ENCODE results near the gene DTNB.

The DTNB gene

DNA sequence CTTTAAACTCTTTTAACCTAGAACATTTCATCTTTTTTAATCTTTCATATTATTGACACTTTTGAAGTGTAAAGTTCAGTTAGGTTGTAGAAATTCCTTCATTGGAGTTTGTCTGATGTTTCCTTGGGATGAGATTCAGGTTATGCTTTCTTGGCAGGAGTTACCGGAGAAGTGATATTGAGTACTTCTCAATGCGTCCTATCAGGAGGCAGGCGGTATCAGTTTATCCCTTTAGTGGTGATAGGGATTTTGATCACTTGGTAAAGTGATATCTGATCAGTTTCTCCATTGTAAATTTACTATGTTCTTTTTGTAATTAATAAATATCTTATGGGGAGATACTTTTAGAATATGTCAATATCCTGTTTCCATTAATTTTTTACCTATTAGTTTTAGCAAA, 78.4 kb downstream of the DTNB start:
- H3K4me3 ChIP-seq (ENCODE audit: low read length), result no peak overlapping the region
- no peaks in the 10 kb centered on the region for H3K36me3 ChIP-seq (ENCODE audit: control insufficient read depth, insufficient read depth, low read length)
- no peak overlapping the region for H3K27ac ChIP-seq (ENCODE audit: low read depth, low read length)
- no peaks in the 10 kb centered on the region for H3K4me1 ChIP-seq (ENCODE audit: control insufficient read depth, insufficient read depth, low read length)
- no peak overlapping the region for H3K9ac ChIP-seq (ENCODE audit: low read length)
- no peaks in the 10 kb centered on the region for H3K27me3 ChIP-seq (ENCODE audit: control insufficient read depth, insufficient read depth, low read length)

DNA sequence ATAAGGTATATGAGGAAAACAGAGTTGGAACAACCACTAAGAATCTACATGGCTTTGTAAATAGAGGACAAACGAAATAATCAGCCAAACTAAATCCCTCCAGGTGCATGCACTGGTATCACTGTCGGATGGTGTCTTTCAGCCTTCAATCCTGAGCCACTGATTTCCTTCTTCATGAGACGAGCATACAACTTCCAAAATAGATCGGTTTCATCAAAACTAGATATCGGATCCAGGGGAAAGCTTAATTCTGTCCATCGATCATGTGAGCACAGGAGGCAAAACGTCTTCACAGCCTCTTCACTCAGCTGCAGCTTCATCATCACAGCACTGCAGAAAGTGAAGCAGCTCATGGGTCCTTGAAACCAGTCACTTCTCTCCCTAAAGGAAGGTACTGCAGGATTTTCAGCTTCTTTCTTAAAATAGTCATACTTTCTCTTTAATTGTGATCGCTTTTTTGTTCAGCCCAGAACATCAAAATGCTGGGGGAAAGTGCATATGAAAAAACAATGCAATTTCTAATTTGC, 80.5 kb downstream of the DTNB start:
- no peak overlapping the region for H3K27ac ChIP-seq (ENCODE audit: low read depth, low read length)
- H3K27me3 ChIP-seq (ENCODE audit: control insufficient read depth, insufficient read depth, low read length), result no peaks in the 10 kb centered on the region
- no peaks in the 10 kb centered on the region for H3K4me1 ChIP-seq (ENCODE audit: control insufficient read depth, insufficient read depth, low read length)
- H3K4me3 ChIP-seq (ENCODE audit: low read length), result no peak overlapping the region
- H3K9ac ChIP-seq (ENCODE audit: low read length), result no peak overlapping the region
- H3K36me3 ChIP-seq (ENCODE audit: control insufficient read depth, insufficient read depth, low read length), result no peaks in the 10 kb centered on the region

DNA sequence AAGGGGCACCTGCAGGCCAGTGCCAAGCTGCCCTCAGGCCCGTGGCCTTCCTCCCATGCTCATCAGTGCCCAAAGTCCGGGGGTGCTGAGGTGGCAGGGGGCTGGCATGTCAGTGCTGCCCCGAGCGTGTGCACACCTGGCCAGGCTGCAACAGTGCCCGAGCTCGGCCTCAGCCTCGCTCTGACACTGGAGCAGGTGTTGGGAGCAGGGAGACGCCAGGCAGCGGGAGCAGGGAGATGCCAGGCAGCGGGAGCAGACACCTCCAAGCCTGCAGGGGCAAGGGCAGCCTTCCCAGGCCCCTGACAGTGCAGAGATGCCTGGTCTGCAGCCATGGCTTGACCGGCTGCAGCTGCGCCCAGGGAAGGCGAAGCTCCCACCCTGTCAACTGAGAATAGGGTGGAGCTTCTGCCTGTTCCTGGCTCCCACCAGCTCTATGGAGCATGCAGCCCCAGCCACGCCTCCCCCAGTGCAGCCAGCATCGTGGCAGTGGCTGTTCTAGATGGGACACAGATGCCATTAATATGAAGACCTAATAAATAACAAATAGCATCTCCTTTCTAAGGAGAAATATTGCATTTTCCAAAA, 82.4 kb downstream of the DTNB start:
- Histone ChIP-seq H3K4me1 (ENCODE audit: control insufficient read depth, insufficient read depth, low read length) (no peaks in the 10 kb centered on the region), H3K27ac (ENCODE audit: low read depth, low read length) (no peak overlapping the region), H3K9ac (ENCODE audit: low read length) (no peak overlapping the region), H3K4me3 (ENCODE audit: low read length) (no peak overlapping the region), H3K36me3 (ENCODE audit: control insufficient read depth, insufficient read depth, low read length) (no peaks in the 10 kb centered on the region), H3K27me3 (ENCODE audit: control insufficient read depth, insufficient read depth, low read length) (no peaks in the 10 kb centered on the region)

DNA sequence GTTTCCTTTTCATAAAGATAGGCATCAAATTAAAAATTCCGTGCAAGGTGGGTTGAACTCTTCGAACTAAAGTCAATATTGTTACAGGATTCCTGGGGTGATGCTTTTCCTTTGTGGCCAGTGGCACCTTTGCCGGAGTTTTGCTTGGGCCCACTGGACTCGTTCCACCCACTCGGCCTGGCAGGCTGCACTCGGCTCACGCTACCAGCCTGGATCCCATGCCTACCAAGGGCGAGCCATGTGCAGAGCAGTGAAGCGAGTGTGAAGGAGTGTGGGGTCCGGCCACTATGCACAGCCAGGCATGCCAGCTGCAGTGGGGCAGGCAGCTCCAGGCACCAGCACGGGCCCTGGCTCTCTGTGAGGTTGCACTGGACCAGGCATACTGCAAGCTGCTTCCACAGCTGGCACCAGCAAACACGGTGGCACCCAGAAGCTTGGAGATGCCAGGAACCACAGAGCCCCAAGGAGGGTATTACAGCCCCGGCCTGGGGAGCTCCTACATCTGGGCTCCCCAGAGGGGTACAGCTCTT, 83.6 kb downstream of the DTNB start:
- H3K36me3 ChIP-seq (ENCODE audit: control insufficient read depth, insufficient read depth, low read length), result no peaks in the 10 kb centered on the region
- H3K27ac ChIP-seq (ENCODE audit: low read depth, low read length), result no peak overlapping the region
- no peaks in the 10 kb centered on the region for H3K27me3 ChIP-seq (ENCODE audit: control insufficient read depth, insufficient read depth, low read length)
- H3K9ac ChIP-seq (ENCODE audit: low read length), result no peak overlapping the region
- no peaks in the 10 kb centered on the region for H3K4me1 ChIP-seq (ENCODE audit: control insufficient read depth, insufficient read depth, low read length)
- no peak overlapping the region for H3K4me3 ChIP-seq (ENCODE audit: low read length)

DNA sequence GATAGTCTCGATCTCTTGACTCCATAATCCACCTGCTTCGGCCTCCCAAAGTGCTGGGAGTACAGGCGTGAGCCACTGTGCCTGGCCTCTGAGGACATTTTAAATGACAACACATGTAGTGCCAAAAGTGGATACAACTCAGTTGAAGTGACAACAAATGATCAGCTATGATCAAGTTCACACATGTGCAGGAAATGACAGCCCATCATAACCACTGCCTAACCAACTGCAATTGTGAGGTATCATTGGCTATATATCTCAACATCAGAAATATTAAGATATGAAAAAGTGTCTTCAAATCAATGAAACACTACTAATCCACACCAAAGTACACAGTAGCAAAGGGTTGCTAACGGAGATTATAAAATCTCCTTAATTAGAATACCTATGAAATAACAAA, 84.8 kb downstream of the DTNB start:
- no peaks in the 10 kb centered on the region for H3K4me1 ChIP-seq (ENCODE audit: control insufficient read depth, insufficient read depth, low read length)
- no peak overlapping the region for H3K27ac ChIP-seq (ENCODE audit: low read depth, low read length)
- no peaks in the 10 kb centered on the region for H3K27me3 ChIP-seq (ENCODE audit: control insufficient read depth, insufficient read depth, low read length)
- H3K36me3 ChIP-seq (ENCODE audit: control insufficient read depth, insufficient read depth, low read length), result no peaks in the 10 kb centered on the region
- H3K4me3 ChIP-seq (ENCODE audit: low read length), result no peak overlapping the region
- no peak overlapping the region for H3K9ac ChIP-seq (ENCODE audit: low read length)

DNA sequence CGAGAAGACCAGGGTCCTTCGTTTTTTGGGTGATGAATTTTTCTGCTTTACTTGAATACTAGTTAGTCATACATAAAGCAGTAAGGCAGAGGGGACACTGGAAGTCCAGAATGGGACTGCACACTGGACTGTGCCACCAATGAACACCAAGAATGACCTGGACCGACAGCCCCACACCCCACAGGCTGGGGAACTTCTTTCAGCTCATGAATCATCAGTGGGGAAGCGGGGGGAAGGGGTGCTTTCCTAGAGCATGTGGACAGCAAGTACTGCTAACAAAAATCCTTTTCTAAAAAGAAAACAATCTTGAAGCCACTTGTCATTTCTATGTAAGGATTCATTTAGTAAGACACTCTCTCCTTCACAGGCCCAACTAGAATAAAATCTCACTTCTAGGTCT, 86.0 kb downstream of the DTNB start:
- Histone ChIP-seq H3K27ac (ENCODE audit: low read depth, low read length) (no peak overlapping the region), H3K36me3 (ENCODE audit: control insufficient read depth, insufficient read depth, low read length) (no peaks in the 10 kb centered on the region), H3K4me1 (ENCODE audit: control insufficient read depth, insufficient read depth, low read length) (no peaks in the 10 kb centered on the region), H3K27me3 (ENCODE audit: control insufficient read depth, insufficient read depth, low read length) (no peaks in the 10 kb centered on the region), H3K9ac (ENCODE audit: low read length) (no peak overlapping the region), H3K4me3 (ENCODE audit: low read length) (no peak overlapping the region)

DNA sequence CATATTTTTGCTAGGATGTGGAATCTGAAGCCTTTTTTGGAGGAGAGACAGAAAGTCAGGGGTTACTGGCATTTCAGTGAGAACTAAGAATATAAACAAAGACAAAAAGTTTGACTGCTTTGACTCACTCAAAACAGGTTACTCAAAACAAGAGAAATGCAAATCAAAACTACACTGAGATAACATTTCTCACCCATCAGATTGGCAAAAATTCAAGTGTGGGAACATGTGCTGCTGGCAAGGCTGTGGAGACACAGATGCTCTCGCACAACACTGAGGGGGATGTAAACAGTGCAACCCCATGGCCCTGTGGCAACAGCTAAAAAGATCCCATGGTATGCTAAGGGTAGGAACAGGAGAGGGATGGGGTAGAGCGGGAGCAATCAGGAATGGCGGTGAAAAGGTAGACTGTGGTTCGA, 86.6 kb downstream of the DTNB start:
- H3K4me3 ChIP-seq (ENCODE audit: low read length), result no peak overlapping the region
- no peak overlapping the region for H3K27ac ChIP-seq (ENCODE audit: low read depth, low read length)
- H3K4me1 ChIP-seq (ENCODE audit: control insufficient read depth, insufficient read depth, low read length), result no peaks in the 10 kb centered on the region
- H3K27me3 ChIP-seq (ENCODE audit: control insufficient read depth, insufficient read depth, low read length), result no peaks in the 10 kb centered on the region
- H3K36me3 ChIP-seq (ENCODE audit: control insufficient read depth, insufficient read depth, low read length), result no peaks in the 10 kb centered on the region
- no peak overlapping the region for H3K9ac ChIP-seq (ENCODE audit: low read length)

DNA sequence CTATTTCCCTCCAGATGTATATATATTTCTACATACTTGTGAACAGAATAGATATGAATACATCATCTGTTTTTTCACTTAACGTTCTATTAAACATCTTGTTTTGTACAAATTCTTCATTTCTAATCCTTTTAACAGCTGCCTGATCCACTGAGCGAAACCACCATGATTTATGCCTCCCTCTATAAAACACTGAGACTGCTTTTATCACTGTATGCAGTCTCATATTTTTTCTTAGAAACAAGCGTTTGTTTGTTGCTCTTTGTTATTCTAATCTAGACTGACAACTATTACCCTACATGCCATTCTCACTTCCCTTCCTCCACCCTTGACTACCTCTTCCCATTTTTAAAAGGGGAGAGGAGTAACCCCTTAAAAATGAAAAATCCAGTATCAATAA, 88.2 kb downstream of the DTNB start:
- Histone ChIP-seq H3K4me3 (ENCODE audit: low read length) (no peak overlapping the region), H3K36me3 (ENCODE audit: control insufficient read depth, insufficient read depth, low read length) (no peaks in the 10 kb centered on the region), H3K9ac (ENCODE audit: low read length) (no peak overlapping the region), H3K27ac (ENCODE audit: low read depth, low read length) (no peak overlapping the region), H3K27me3 (ENCODE audit: control insufficient read depth, insufficient read depth, low read length) (no peaks in the 10 kb centered on the region), H3K4me1 (ENCODE audit: control insufficient read depth, insufficient read depth, low read length) (no peaks in the 10 kb centered on the region)

DNA sequence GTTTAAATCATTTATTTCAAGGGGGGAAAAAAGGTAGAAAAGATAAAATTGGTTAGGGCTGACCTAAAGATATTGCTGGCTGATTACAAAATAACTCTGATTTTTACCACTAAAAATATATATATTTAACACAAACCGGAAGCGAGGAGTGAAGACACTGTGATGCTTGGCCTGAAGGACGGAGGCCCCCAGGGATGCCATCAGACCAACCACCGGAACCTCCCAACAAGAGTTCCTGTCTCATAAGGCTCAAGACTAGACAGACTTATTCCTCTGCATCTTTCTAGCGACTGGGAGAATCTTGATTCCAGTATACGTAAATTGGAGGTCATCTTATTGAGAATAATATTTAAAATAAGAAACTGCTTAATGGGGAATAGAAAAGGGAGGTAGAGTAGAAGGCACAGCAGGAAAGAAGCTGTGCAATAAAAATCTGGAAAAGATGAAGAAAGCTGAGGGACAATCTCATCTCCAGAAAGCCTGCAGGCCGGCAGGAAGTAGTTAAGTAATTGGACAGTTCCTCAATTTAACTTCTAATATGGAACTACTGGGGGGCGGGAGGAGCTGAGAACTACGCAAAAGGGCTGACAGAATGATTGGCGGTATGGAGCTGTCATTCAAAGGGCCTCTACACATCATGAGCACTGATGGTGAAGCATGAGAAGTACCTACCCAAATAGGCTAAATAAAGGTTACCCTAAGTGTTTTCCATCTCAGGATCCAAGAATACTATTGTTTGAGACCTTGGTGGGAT, 91.1 kb downstream of the DTNB start:
- H3K4me3 ChIP-seq (ENCODE audit: low read length), result no peak overlapping the region
- no peaks in the 10 kb centered on the region for H3K27me3 ChIP-seq (ENCODE audit: control insufficient read depth, insufficient read depth, low read length)
- H3K36me3 ChIP-seq (ENCODE audit: control insufficient read depth, insufficient read depth, low read length), result no peaks in the 10 kb centered on the region
- H3K27ac ChIP-seq (ENCODE audit: low read depth, low read length), result no peak overlapping the region
- H3K9ac ChIP-seq (ENCODE audit: low read length), result no peak overlapping the region
- no peaks in the 10 kb centered on the region for H3K4me1 ChIP-seq (ENCODE audit: control insufficient read depth, insufficient read depth, low read length)

DNA sequence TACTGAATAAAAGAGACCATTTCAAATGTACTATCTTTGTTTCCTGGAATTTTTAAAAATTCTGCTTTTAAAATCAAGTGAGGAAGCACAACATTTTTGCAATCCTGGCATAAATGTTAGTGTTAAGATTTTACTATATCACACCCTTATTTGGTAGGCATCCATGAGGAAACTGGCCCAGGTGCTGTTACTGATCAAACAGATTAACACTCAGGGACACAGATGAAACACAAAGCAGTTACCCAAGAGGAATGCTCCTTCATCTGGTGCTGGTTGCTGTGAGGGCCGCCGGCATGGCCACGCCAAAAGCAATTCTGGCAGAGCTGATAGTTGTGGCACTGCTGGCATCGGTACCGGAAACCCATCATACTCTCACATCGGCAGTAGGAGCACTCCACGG, 96.8 kb downstream of the DTNB start:
- H3K27ac ChIP-seq (ENCODE audit: low read depth, low read length), result no peak overlapping the region
- no peak overlapping the region for H3K4me3 ChIP-seq (ENCODE audit: low read length)
- H3K4me1 ChIP-seq (ENCODE audit: control insufficient read depth, insufficient read depth, low read length), result no peaks in the 10 kb centered on the region
- H3K27me3 ChIP-seq (ENCODE audit: control insufficient read depth, insufficient read depth, low read length), result no peaks in the 10 kb centered on the region
- H3K36me3 ChIP-seq (ENCODE audit: control insufficient read depth, insufficient read depth, low read length), result no peaks in the 10 kb centered on the region
- H3K9ac ChIP-seq (ENCODE audit: low read length), result no peak overlapping the region

DNA sequence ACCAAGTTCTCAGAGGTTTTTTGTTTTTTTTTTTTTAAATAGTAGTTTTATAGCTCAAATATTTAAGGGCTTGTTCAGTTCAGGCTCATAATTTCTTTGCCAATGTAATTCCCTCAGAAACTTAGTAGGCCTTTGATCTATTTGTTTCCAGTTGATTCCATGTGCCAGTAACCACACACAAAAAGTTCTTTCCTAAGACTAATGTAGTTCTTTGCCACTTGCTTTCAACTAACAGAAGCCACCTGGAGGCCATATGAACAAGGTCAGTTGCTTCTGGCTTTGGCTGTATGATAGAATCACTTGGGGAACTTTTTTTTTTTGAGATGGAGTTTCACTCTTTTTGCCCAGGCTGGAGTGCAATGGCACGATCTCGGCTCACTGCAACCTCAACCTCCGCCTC, 100.7 kb downstream of the DTNB start:
- Histone ChIP-seq H3K9ac (ENCODE audit: low read length) (no peak overlapping the region), H3K27ac (ENCODE audit: low read depth, low read length) (no peak overlapping the region), H3K27me3 (ENCODE audit: control insufficient read depth, insufficient read depth, low read length) (no peaks in the 10 kb centered on the region), H3K36me3 (ENCODE audit: control insufficient read depth, insufficient read depth, low read length) (no peaks in the 10 kb centered on the region), H3K4me1 (ENCODE audit: control insufficient read depth, insufficient read depth, low read length) (no peaks in the 10 kb centered on the region), H3K4me3 (ENCODE audit: low read length) (no peak overlapping the region)

DNA sequence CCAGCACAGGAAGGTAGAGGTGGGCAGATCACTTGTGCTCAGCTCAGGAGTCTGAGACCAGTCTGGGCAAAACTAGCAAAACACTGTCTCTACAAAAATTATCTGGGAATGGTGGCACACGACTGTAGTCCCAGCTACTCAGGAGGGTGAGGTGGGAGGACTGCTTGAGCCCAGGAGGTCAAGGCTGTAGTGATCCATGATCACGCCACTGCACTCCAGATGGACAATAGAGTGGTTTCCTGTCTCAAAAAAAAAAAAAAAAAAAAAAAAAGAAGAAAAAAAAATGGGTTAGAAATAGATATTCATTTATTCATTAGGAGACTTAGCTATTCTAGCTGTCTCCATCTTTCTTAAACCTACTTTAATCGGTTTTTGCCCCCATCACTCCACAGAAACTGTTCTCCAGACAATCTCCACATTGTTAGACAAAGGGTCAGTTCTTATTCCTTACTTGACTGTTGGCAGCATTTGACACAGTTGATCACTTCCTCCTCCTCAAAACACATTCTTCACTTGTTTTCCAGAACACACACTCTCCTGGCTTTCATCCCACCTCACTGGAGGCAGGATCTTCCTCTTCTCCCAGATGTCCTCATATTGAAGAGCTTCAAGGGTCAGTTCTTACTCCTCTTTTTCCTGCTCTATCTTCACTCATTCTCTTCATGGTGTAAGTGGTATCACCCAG, 103.1 kb downstream of the DTNB start:
- H3K9ac ChIP-seq (ENCODE audit: low read length), result no peak overlapping the region
- H3K27ac ChIP-seq (ENCODE audit: low read depth, low read length), result no peak overlapping the region
- H3K27me3 ChIP-seq (ENCODE audit: control insufficient read depth, insufficient read depth, low read length), result no peaks in the 10 kb centered on the region

More for the DNA sequence above, 103.1 kb downstream of the DTNB start:
- H3K4me3 ChIP-seq (ENCODE audit: low read length), result no peak overlapping the region
- H3K36me3 ChIP-seq (ENCODE audit: control insufficient read depth, insufficient read depth, low read length), result no peaks in the 10 kb centered on the region
- no peaks in the 10 kb centered on the region for H3K4me1 ChIP-seq (ENCODE audit: control insufficient read depth, insufficient read depth, low read length)

Data from rectal smooth muscle tissue (tissue), 1 donor.